SU-DHL-6 (cell line): ENCODE data around the gene FBXO48.

ENCODE experiments used
- H2AFZ ChIP-seq: fragments of 200-600 bp; sonication (generic); 2 replicates; pipeline ENCODE4 v1.6.1; 2014; ENCODE audit warnings: low read depth, mild to moderate bottlenecking, moderate library complexity, mixed read lengths, antibody characterized with exemption, low read length; ENCODE audit not compliant: severe bottlenecking
- H3F3A ChIP-seq: fragments of 200-600 bp; shearing (Covaris generic); 2 replicates; pipeline ENCODE4 v1.6.0; 2016; ENCODE audit warnings: antibody characterized with exemption, mild to moderate bottlenecking; ENCODE audit not compliant: insufficient read depth
- H3K27ac ChIP-seq: fragments of 200-600 bp; sonication (generic); 2 replicates; pipeline ENCODE4 v1.5.1; 2016; ENCODE audit warnings: low read depth, mild to moderate bottlenecking, low read length, moderate library complexity, mixed read lengths
- H3K27me3 ChIP-seq: fragments of 200-600 bp; sonication (generic), shearing (Covaris generic); 2 replicates; pipeline ENCODE4 v1.6.0; 2014; ENCODE audit warnings: mild to moderate bottlenecking, low read length
- H3K36me3 ChIP-seq: fragments of 200-600 bp; sonication (generic); 2 replicates; pipeline ENCODE4 v1.6.1; 2014; ENCODE audit warnings: mild to moderate bottlenecking, low read length, mixed read lengths
- H3K4me2 ChIP-seq: fragments of 300-600, 200-600 bp; shearing (Covaris generic), sonication (generic); 2 replicates; pipeline ENCODE4 v1.6.0; 2014; ENCODE audit warnings: low read length, low read depth, mild to moderate bottlenecking; ENCODE audit not compliant: poor library complexity, severe bottlenecking
- H3K4me3 ChIP-seq: fragments of 200-600 bp; sonication (generic); 2 replicates; pipeline ENCODE4 v1.5.1; 2014; ENCODE audit warnings: antibody characterized with exemption, low read length, mild to moderate bottlenecking, mixed read lengths; ENCODE audit not compliant: insufficient read depth, poor library complexity, severe bottlenecking
- H3K79me2 ChIP-seq: fragments of 200-600 bp; sonication (generic); 2 replicates; pipeline ENCODE4 v1.6.1; 2014; ENCODE audit warnings: mild to moderate bottlenecking, low read length, moderate library complexity; ENCODE audit not compliant: insufficient read depth
- H3K9ac ChIP-seq: fragments of 200-600 bp; sonication (generic); 2 replicates; pipeline ENCODE4 v1.7.0; 2014; ENCODE audit warnings: mild to moderate bottlenecking, low read length
- H3K9me2 ChIP-seq: fragments of 200-600 bp; sonication (generic); replicated peaks from 2 replicates; pipeline ENCODE4 v1.6.1; 2014; ENCODE audit warnings: low read length; ENCODE audit not compliant: insufficient read depth
- H3K9me3 ChIP-seq: fragments of 200-600 bp; sonication (generic); 2 replicates; pipeline ENCODE4 v1.6.1; 2014; ENCODE audit warnings: low read length, mixed read lengths; ENCODE audit not compliant: insufficient read depth
- H4K20me1 ChIP-seq: fragments of 200-600 bp; sonication (generic); 2 replicates; pipeline ENCODE4 v1.6.1; 2014; ENCODE audit warnings: low read depth, mild to moderate bottlenecking, antibody characterized with exemption, low read length, moderate library complexity, mixed read lengths
- CTCF ChIP-seq: fragments of 200-600 bp; sonication (generic); IDR thresholded peaks from one replicate; pipeline ENCODE4 v1.5.1; 2017; ENCODE audit warnings: antibody characterized with exemption, mild to moderate bottlenecking, low read length, moderate library complexity; ENCODE audit not compliant: insufficient read depth, poor library complexity, severe bottlenecking
- EZH2phosphoT487 ChIP-seq: fragments of 200-600 bp; sonication (generic), shearing (Covaris generic); conservative IDR thresholded peaks from 2 replicates; pipeline ENCODE4 v1.6.1; 2018; ENCODE audit warnings: mild to moderate bottlenecking, antibody characterized with exemption, low read length, moderate library complexity, mixed read lengths

The FBXO48 gene

DNA sequence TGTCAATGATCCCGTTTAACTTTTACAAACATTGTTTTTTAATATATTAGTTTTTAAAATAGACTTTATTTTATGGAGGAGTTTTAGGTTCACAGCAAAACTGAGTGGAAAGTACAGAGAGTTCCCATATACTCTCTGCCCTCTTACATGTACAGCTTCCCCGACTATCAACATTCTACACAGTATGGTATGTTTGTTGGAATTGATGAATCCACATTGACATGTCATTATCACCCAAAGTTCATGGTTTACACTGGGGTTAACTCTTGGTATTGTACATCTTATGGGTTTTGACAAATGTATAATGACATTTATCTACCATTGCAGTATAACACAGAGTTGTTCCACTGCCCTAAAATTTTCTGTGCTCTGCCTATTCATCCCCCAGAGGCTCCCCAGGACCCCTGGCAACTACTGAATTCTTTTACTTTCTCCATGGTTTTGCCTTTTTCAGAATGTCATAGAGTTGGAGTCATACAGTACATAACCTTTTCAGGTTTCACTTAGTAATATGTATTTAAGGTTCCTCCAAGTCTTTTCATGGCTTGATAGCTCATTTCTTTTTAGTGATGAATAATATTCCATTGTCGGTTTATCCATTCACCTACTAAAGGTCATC is 5.8 kb upstream of the FBXO48 start:
- Histone ChIP-seq H2AFZ (no peak overlapping the region), H3K4me2 (no peak overlapping the region), H4K20me1 (no peaks in the 10 kb centered on the region), H3K9me2 (no peaks in the 10 kb centered on the region), H3K36me3 (no peaks in the 10 kb centered on the region), H3K9me3 (no peaks in the 10 kb centered on the region), H3K27me3 (no peaks in the 10 kb centered on the region), H3F3A (no peaks in the 10 kb centered on the region), H3K4me3 (no peak overlapping the region), H3K9ac (no peak overlapping the region), H3K27ac (no peak overlapping the region), H3K79me2 (no peaks in the 10 kb centered on the region)
- TF ChIP-seq CTCF (no peak), EZH2phosphoT487 (no peak)

DNA sequence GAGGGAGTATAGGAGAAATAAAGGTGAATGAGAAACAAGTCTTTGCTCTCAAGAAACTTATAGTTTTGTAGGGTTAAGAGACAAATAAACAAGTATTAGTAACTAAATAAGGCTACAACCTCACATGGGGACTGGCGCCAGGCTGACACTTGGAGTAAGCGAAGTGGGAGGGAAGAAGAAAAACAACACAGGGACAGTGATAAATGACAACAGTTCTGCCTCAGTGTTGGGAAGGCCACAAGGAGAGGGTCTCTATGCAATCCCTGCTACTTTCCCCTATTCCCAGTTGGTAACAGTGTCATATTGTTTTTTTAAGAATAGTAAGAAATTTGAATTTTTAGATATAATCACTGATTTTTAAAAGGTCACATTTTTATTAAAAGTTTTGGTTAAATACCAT is 4.3 kb upstream of the FBXO48 start:
- Histone ChIP-seq H3K79me2 (no peaks in the 10 kb centered on the region), H3K9me2 (no peaks in the 10 kb centered on the region)

DNA sequence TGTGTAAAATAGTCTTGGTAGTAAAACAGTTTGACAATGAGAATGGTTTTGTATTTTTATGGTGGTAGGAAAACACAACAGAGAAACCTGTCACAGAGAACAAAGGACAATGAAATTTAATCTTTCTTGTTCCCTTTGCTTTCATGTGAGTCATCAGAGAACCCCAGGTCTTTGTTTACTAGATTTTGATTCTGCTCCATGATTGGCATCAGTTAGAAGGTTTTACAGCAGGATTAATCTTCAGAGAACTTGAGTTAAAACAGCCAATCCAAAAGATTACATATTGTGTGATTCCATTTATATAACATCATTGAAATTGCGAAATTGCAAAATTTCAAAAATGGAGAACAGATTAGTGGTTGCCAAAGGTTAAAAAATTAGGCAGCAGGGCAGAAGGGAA is 2.8 kb upstream of the FBXO48 start:
- no peaks in the 10 kb centered on the region for H3K9me2 ChIP-seq
- H4K20me1 ChIP-seq: no peaks in the 10 kb centered on the region

More for the DNA sequence above, 4.3 kb upstream of the FBXO48 start:
- Histone ChIP-seq H2AFZ (no peak overlapping the region), H3K4me2 (no peak overlapping the region), H3K36me3 (no peaks in the 10 kb centered on the region), H4K20me1 (no peaks in the 10 kb centered on the region), H3K27ac (no peak overlapping the region), H3K4me3 (no peak overlapping the region), H3K9ac (no peak overlapping the region), H3F3A (no peaks in the 10 kb centered on the region), H3K27me3 (no peaks in the 10 kb centered on the region), H3K9me3 (no peaks in the 10 kb centered on the region)
- TF ChIP-seq CTCF (no peak), EZH2phosphoT487 (no peak)

More for the DNA sequence above, 2.8 kb upstream of the FBXO48 start:
- Histone ChIP-seq H3K27ac (no peak overlapping the region), H3K27me3 (no peaks in the 10 kb centered on the region), H3K36me3 (no peaks in the 10 kb centered on the region), H3K9ac (no peak overlapping the region), H2AFZ (no peak overlapping the region), H3F3A (peaks cover 2% of the 10 kb centered on the region), H3K9me3 (no peaks in the 10 kb centered on the region), H3K4me3 (no peak overlapping the region), H3K4me2 (no peak overlapping the region), H3K79me2 (no peaks in the 10 kb centered on the region)
- TF ChIP-seq CTCF (no peak), EZH2phosphoT487 (no peak)
